HCT116 (cell line): Measurements from ENCODE around the gene DENND2A. TPM values are rescaled to one million over a fixed set of nuclear protein-coding genes. Genes with fewer than 3 reads are reported as not detected.

ENCODE experiments used
- ATAC-seq: fragments of 200-7000 bp; cut with Tn5 transposase; 2 replicates; pipeline ENCODE4 v1.9.1; 2020; ENCODE audit warnings: mild to moderate bottlenecking, moderate library complexity
- BruUV-seq: library from RNA; stranded (reverse); fragments of 400-500 nt; replicated peaks from 2 replicates; lab custom pipeline; 2021; lab: Mats Ljungman, UMichigan
- CTCF ChIA-PET: fragments of 300-600 bp; sonication (Branson Sonifier 250); formaldehyde crosslinking; loops from one replicate; lab custom pipeline; 2021; ENCODE audit warnings: antibody characterized with exemption; lab: Charles Lee
- POLR2A ChIA-PET: fragments of 300-600, 350-600 bp; sonication (Branson Sonifier 250); formaldehyde crosslinking; loops from one replicate; lab custom pipeline; 2021; ENCODE audit warnings: antibody characterized with exemption; lab: Charles Lee
- RAD21 ChIA-PET, 2 experiments: fragments of 300-600 bp; sonication (Branson Sonifier 250); formaldehyde crosslinking; loops; one replicate each; lab custom pipeline; 2023; ENCODE audit warnings: low total read pairs in 2 of 2; ENCODE audit not compliant: uncharacterized antibody in 2 of 2, unreplicated experiment in 2 of 2, low non-redundant PET in 1 of 2; lab: Charles Lee
- DNase-seq: peaks from one replicate; pipeline ENCODE4 v3.0.0-alpha.2; 2010; ENCODE audit warnings: low read depth, low spot score
- H2AFZ ChIP-seq: fragments of 200-600 bp; shearing (Covaris generic), sonication (generic); 2 replicates; pipeline ENCODE4 v1.6.1; 2017; ENCODE audit warnings: low read depth, mixed run types, mixed read lengths, antibody characterized with exemption, low read length; ENCODE audit not compliant: poor library complexity, severe bottlenecking
- H3K27ac ChIP-seq: 2 replicates; pipeline ENCODE4 v1.5.1; 2012; ENCODE audit warnings: low read depth, low read length
- H3K27me3 ChIP-seq: fragments of 200-600 bp; sonication (generic); 2 replicates; pipeline ENCODE4 v1.6.1; 2016; ENCODE audit warnings: mixed run types, low read length, mixed read lengths; ENCODE audit not compliant: insufficient read depth
- H3K36me3 ChIP-seq, 2 experiments: fragments of 200-500 bp in 1 of 2; fragments of 200-600 bp in 1 of 2; sonication (Bioruptor generic) in 1 of 2; sonication (generic) in 1 of 2; 2 replicates each; pipeline versions ENCODE4 v1.5.1 to v1.6.1; 2014 to 2016; ENCODE audit warnings: low read length in 2 of 2, inconsistent platforms in 1 of 2, mixed read lengths in 1 of 2, mixed run types in 1 of 2; ENCODE audit not compliant: insufficient read depth in 2 of 2, control insufficient read depth in 1 of 2
- H3K4me1 ChIP-seq, 2 experiments: fragments of 200-600 bp in 1 of 2; sonication (generic) in 1 of 2; 2 replicates each; pipeline versions ENCODE4 v1.5.1 to v1.6.1; 2012 to 2017; ENCODE audit warnings: low read length in 2 of 2, inconsistent platforms in 1 of 2, mild to moderate bottlenecking in 1 of 2, mixed read lengths in 1 of 2, mixed run types in 1 of 2, moderate library complexity in 1 of 2; ENCODE audit not compliant: insufficient read depth in 2 of 2, control insufficient read depth in 1 of 2
- H3K4me2 ChIP-seq: fragments of 200-600 bp; sonication (generic); 2 replicates; pipeline ENCODE4 v1.6.1; 2017; ENCODE audit warnings: mixed run types, low read length, mixed read lengths
- H3K4me3 ChIP-seq, 2 experiments: fragments of 200-600 bp in 1 of 2; sonication (generic) in 1 of 2; replicated peaks in 1 of 2; 2 replicates each; pipeline ENCODE4 v1.5.1; 2011 to 2016; ENCODE audit warnings: low read length in 2 of 2, control low read depth in 1 of 2, low read depth in 1 of 2, mild to moderate bottlenecking in 1 of 2, mixed read lengths in 1 of 2, mixed run types in 1 of 2
- H3K79me2 ChIP-seq: fragments of 200-600 bp; sonication (generic); 2 replicates; pipeline ENCODE4 v1.6.1; 2017; ENCODE audit warnings: mild to moderate bottlenecking, mixed run types, low read length, moderate library complexity, mixed read lengths; ENCODE audit not compliant: insufficient read depth
- H3K9ac ChIP-seq: fragments of 200-600 bp; sonication (generic); 2 replicates; pipeline ENCODE4 v1.6.1; 2016; ENCODE audit warnings: low read length, mixed read lengths
- H3K9me2 ChIP-seq: fragments of 200-600 bp; sonication (generic), shearing (Covaris generic); 2 replicates; pipeline ENCODE4 v1.6.1; 2017; ENCODE audit warnings: mixed run types, mild to moderate bottlenecking, moderate library complexity; ENCODE audit not compliant: insufficient read depth
- H3K9me3 ChIP-seq, 2 experiments: fragments of 200-500 bp in 1 of 2; fragments of 200-600 bp in 1 of 2; sonication (Bioruptor generic) in 1 of 2; sonication (generic) in 1 of 2; 2 replicates each; pipeline ENCODE4 v1.6.1; 2014 to 2017; ENCODE audit warnings: low read length in 2 of 2, mixed read lengths in 2 of 2, inconsistent platforms in 1 of 2, low read depth in 1 of 2, mild to moderate bottlenecking in 1 of 2, mixed run types in 1 of 2, moderate library complexity in 1 of 2; ENCODE audit not compliant: control insufficient read depth in 1 of 2, insufficient read depth in 1 of 2
- H4K20me1 ChIP-seq: fragments of 200-600 bp; sonication (generic), shearing (Covaris generic); 2 replicates; pipeline ENCODE4 v1.6.1; 2017; ENCODE audit warnings: mixed run types, mild to moderate bottlenecking, moderate library complexity; ENCODE audit not compliant: insufficient read depth
- CBX3 ChIP-seq: IDR thresholded peaks from 2 replicates; pipeline ENCODE4 v1.6.1; 2012; ENCODE audit warnings: low read depth
- ELF1 ChIP-seq: IDR thresholded peaks from 2 replicates; pipeline ENCODE4 v1.6.1; 2012; ENCODE audit warnings: low read depth, borderline replicate concordance
- JUND ChIP-seq: IDR thresholded peaks from 2 replicates; pipeline ENCODE4 v1.6.1; 2012
- POLR2A ChIP-seq: IDR thresholded peaks from 2 replicates; pipeline ENCODE4 v1.7.0; 2011; ENCODE audit warnings: borderline replicate concordance; ENCODE audit not compliant: insufficient read depth, insufficient read length; ENCODE audit errors: extremely low read depth
- POLR2AphosphoS5 ChIP-seq: IDR thresholded peaks from 2 replicates; pipeline ENCODE4 v1.6.1; 2011; ENCODE audit warnings: mild to moderate bottlenecking, low read depth, low read length, moderate library complexity
- RAD21 ChIP-seq: IDR thresholded peaks from 2 replicates; pipeline ENCODE4 v1.6.1; 2012; ENCODE audit warnings: low read depth, mild to moderate bottlenecking
- YY1 ChIP-seq: IDR thresholded peaks from 2 replicates; pipeline ENCODE4 v1.6.1; 2011; ENCODE audit warnings: low read length, low read depth, moderate library complexity, mild to moderate bottlenecking; ENCODE audit not compliant: insufficient replicate concordance; ENCODE audit errors: extremely low read depth
- intact Hi-C: fragments of 100-400 bp; cut with micrococcal nuclease; formaldehyde crosslinking; loops from 2 replicates; pipeline ENCODE4 v1.10.0; 2022
- total RNA-seq: library from RNA; stranded (reverse); gene quantifications from one replicate; pipeline ENCODE4 v1.2.1, GENCODE V29; 2021; ENCODE audit not compliant: unreplicated experiment
- TF ChIP-seq, protein P1 (sequence below): IDR thresholded peaks from 2 replicates; pipeline ENCODE4 v1.6.1; 2011; ENCODE audit warnings: mild to moderate bottlenecking, low read length, moderate library complexity; ENCODE audit not compliant: insufficient replicate concordance; ENCODE audit errors: extremely low read depth
- TF ChIP-seq, protein P2 (sequence below): IDR thresholded peaks from 2 replicates; pipeline ENCODE4 v1.6.1; 2012
- TF ChIP-seq, protein P3 (sequence below): IDR thresholded peaks from 2 replicates; pipeline ENCODE4 v1.6.1; 2012

DENND2A gene
- total RNA-seq, 1 experiment from 2014 or later = 0.12 TPM

- TF ChIP-seq, protein P1, sequence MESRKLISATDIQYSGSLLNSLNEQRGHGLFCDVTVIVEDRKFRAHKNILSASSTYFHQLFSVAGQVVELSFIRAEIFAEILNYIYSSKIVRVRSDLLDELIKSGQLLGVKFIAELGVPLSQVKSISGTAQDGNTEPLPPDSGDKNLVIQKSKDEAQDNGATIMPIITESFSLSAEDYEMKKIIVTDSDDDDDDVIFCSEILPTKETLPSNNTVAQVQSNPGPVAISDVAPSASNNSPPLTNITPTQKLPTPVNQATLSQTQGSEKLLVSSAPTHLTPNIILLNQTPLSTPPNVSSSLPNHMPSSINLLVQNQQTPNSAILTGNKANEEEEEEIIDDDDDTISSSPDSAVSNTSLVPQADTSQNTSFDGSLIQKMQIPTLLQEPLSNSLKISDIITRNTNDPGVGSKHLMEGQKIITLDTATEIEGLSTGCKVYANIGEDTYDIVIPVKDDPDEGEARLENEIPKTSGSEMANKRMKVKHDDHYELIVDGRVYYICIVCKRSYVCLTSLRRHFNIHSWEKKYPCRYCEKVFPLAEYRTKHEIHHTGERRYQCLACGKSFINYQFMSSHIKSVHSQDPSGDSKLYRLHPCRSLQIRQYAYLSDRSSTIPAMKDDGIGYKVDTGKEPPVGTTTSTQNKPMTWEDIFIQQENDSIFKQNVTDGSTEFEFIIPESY = no peak
- TF ChIP-seq RAD21 (no peak), POLR2AphosphoS5 (no peak), JUND (no peak), CBX3 (no peak), ELF1 (no peak)
- TF ChIP-seq, protein P2, sequence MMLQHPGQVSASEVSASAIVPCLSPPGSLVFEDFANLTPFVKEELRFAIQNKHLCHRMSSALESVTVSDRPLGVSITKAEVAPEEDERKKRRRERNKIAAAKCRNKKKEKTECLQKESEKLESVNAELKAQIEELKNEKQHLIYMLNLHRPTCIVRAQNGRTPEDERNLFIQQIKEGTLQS = no peak
Measured at GRCh38 chr7:140495514-140496097, 145.0 kb downstream of the DENND2A start (continued).

- RAD21 ChIA-PET = no interaction called here
- Histone ChIP-seq H3K9ac (no peak overlapping the region), H3K9me3 (no peaks in the 10 kb centered on the region), H3K9me2 (no peaks in the 10 kb centered on the region), H3K4me1 (peaks cover 0 to 4% of the 10 kb centered on the region in 2 experiments; a peak in 1 of 4 replicates), H3K27me3 (no peaks in the 10 kb centered on the region), H3K27ac (no peak overlapping the region), H3K36me3 (no peaks in the 10 kb centered on the region; a peak in 1 of 4 replicates), H2AFZ (no peak overlapping the region), H4K20me1 (no peaks in the 10 kb centered on the region), H3K4me3 (no peak overlapping the region), H3K79me2 (no peaks in the 10 kb centered on the region), H3K4me2 (no peak overlapping the region)
- TF ChIP-seq POLR2A (no peak), YY1 (no peak)
- TF ChIP-seq, protein P2 = no peak
- TF ChIP-seq, protein P3, sequence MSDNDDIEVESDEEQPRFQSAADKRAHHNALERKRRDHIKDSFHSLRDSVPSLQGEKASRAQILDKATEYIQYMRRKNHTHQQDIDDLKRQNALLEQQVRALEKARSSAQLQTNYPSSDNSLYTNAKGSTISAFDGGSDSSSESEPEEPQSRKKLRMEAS = no peak
- POLR2A ChIA-PET = no interaction called here
- DNase-seq = no peak
- CTCF ChIA-PET = no interaction called here
- no peak for ATAC-seq
- BruUV-seq = no TSS peak
- intact Hi-C loops = loop anchor here (5.0 kb wide), 1 partner anchor 318 kb away; the partner anchor contains the start of gene KDM7A
Measured at GRCh38 chr7:140494867-140495266, 145.7 kb downstream of the DENND2A start.
